ENCODE results near the gene FBXW8.

GRCh38 chr12:117054279-117054678 lies 143.5 kb downstream of the FBXW8 start:
- no peak for TF ChIP-seq CTCF (IDR thresholded peaks at IDR 0.05; ENCODE audit: low read length)
- no peak for TF ChIP-seq EZH2 (optimal IDR thresholded peaks at IDR 0.05; ENCODE audit: low read depth, low read length)

Data from MM.1S (cell line).